Endothelial cell of umbilical vein (primary cell): ENCODE results near the gene VAV3. TPM values are rescaled to one million over a fixed set of nuclear protein-coding genes. Genes with fewer than 3 reads are reported as not detected.

Source experiments
- BruUV-seq: library from RNA; stranded (reverse); fragments of 400-500 nt; replicated peaks from 2 replicates; lab custom pipeline; 2021; lab: Mats Ljungman, UMichigan
- CTCF ChIA-PET: fragments of 300-600, 350-600 bp; sonication (Branson Sonifier 250); formaldehyde crosslinking; loops from one replicate; lab custom pipeline; 2021; ENCODE audit warnings: antibody characterized with exemption, inconsistent platforms; lab: Charles Lee
- POLR2A ChIA-PET: fragments of 300-600, 350-600 bp; sonication (Branson Sonifier 250); formaldehyde crosslinking; loops from one replicate; lab custom pipeline; 2021; ENCODE audit warnings: antibody characterized with exemption, inconsistent platforms; lab: Charles Lee
- DNase-seq: peaks from one replicate; pipeline ENCODE4 v3.0.0-alpha.2; 2011; ENCODE audit warnings: low read depth, low spot score
- FAIRE-seq: peaks from 2 replicates; lab custom pipeline; 2011; peaks lifted over from hg19 to GRCh38; lab: Jason Lieb, UNC
- H2AFZ ChIP-seq: 2 replicates; pipeline ENCODE4 v1.6.0; 2012; ENCODE audit warnings: low read depth, low read length, control low read depth, inconsistent platforms
- H3K27ac ChIP-seq: 2 replicates; pipeline ENCODE4 v1.5.1; 2011; ENCODE audit warnings: low read depth, mild to moderate bottlenecking, control low read depth, low read length, moderate library complexity; ENCODE audit not compliant: insufficient read depth
- H3K27me3 ChIP-seq, 2 experiments: 2 replicates each; pipeline versions ENCODE4 v1.6.0 to v1.6.1; 2011; ENCODE audit warnings: low read length in 2 of 2, mixed read lengths in 1 of 2; ENCODE audit not compliant: control insufficient read depth in 2 of 2, insufficient read depth in 2 of 2
- H3K36me3 ChIP-seq, 2 experiments: 2 replicates in 1 of 2; 3 replicates in 1 of 2; pipeline ENCODE4 v1.5.1; 2011; ENCODE audit warnings: low read length in 2 of 2, mild to moderate bottlenecking in 1 of 2, moderate library complexity in 1 of 2; ENCODE audit not compliant: control insufficient read depth in 2 of 2, insufficient read depth in 2 of 2; ENCODE audit errors: extremely low read depth in 1 of 2
- H3K4me1 ChIP-seq: 3 replicates; pipeline ENCODE4 v1.5.1; 2011; ENCODE audit warnings: mild to moderate bottlenecking, low read length; ENCODE audit not compliant: control insufficient read depth, insufficient read depth; ENCODE audit errors: extremely low read depth
- H3K4me2 ChIP-seq: 2 replicates; pipeline ENCODE4 v1.6.1; 2011; ENCODE audit warnings: low read length, control low read depth, mixed read lengths; ENCODE audit not compliant: insufficient read depth
- H3K4me3 ChIP-seq, 3 experiments: fragments of 200-600 bp in 1 of 3; sonication (generic), shearing (Covaris generic) in 1 of 3; replicated peaks in 1 of 3; 2 replicates each; pipeline ENCODE4 v1.5.1; 2011 to 2016; ENCODE audit warnings: control low read depth in 3 of 3, low read length in 3 of 3, mild to moderate bottlenecking in 2 of 3, inconsistent platforms in 1 of 3, low read depth in 1 of 3, moderate library complexity in 1 of 3; ENCODE audit not compliant: insufficient read depth in 1 of 3
- H3K79me2 ChIP-seq: 2 replicates; pipeline ENCODE4 v1.6.0; 2012; ENCODE audit warnings: low read length, inconsistent platforms; ENCODE audit not compliant: control insufficient read depth, insufficient read depth
- H3K9ac ChIP-seq: replicated peaks from 2 replicates; pipeline ENCODE3; 2011; ENCODE audit warnings: low read length, control low read depth; ENCODE audit not compliant: insufficient read depth; ENCODE audit errors: extremely low read depth
- H3K9me1 ChIP-seq: replicated peaks from 3 replicates; pipeline ENCODE4 v1.6.0; 2011; ENCODE audit warnings: mild to moderate bottlenecking, low read length; ENCODE audit not compliant: control insufficient read depth, insufficient read depth; ENCODE audit errors: extremely low read depth
- H3K9me3 ChIP-seq: replicated peaks from 2 replicates; pipeline ENCODE4 v1.5.1; 2012; ENCODE audit warnings: low read length, inconsistent platforms; ENCODE audit not compliant: control insufficient read depth, insufficient read depth
- H4K20me1 ChIP-seq: replicated peaks from 2 replicates; pipeline ENCODE3; 2011; ENCODE audit warnings: mild to moderate bottlenecking, low read length; ENCODE audit not compliant: control insufficient read depth, insufficient read depth; ENCODE audit errors: extremely low read depth
- CTCF ChIP-seq, 2 donors: IDR thresholded peaks; 1 replicate in 1 of 2; 2 replicates in 1 of 2; pipeline ENCODE4 v1.5.1; 2011; ENCODE audit warnings: low read length in 2 of 2, mild to moderate bottlenecking in 2 of 2, moderate library complexity in 2 of 2, control low read depth in 1 of 2, inconsistent platforms in 1 of 2, low read depth in 1 of 2; ENCODE audit not compliant: insufficient read depth in 1 of 2; ENCODE audit errors: extremely low read depth in 1 of 2
- EZH2 ChIP-seq: IDR thresholded peaks from 2 replicates; pipeline ENCODE4 v1.6.1; 2012; ENCODE audit warnings: borderline replicate concordance, low read depth, mild to moderate bottlenecking, moderate library complexity, low read length, inconsistent platforms; ENCODE audit not compliant: severe bottlenecking
- FOS ChIP-seq: IDR thresholded peaks from 2 replicates; pipeline ENCODE4 v1.6.1; 2011; ENCODE audit warnings: mild to moderate bottlenecking, low read length, moderate library complexity, borderline replicate concordance; ENCODE audit not compliant: insufficient read depth
- GATA2 ChIP-seq: IDR thresholded peaks from 2 replicates; pipeline ENCODE4 v1.7.0; 2011; ENCODE audit warnings: low read depth, mild to moderate bottlenecking, moderate library complexity, mixed read lengths, low read length; ENCODE audit not compliant: insufficient read length, insufficient read depth
- JUN ChIP-seq: IDR thresholded peaks from 2 replicates; pipeline ENCODE4 v1.6.1; 2011; ENCODE audit warnings: borderline replicate concordance, low read depth; ENCODE audit not compliant: insufficient read length, insufficient read depth
- MYC ChIP-seq: IDR thresholded peaks from one replicate; pipeline ENCODE4 v1.6.1; 2011; ENCODE audit warnings: mild to moderate bottlenecking, low read depth, low read length
- POLR2A ChIP-seq: IDR thresholded peaks from 2 replicates; pipeline ENCODE4 v1.6.1; 2012; ENCODE audit warnings: low read depth, mild to moderate bottlenecking, control low read depth, low read length
- POLR2AphosphoS5 ChIP-seq: IDR thresholded peaks from 2 replicates; pipeline ENCODE4 v1.6.1; 2012; ENCODE audit warnings: low read depth, mild to moderate bottlenecking, control low read depth, low read length, moderate library complexity; ENCODE audit not compliant: insufficient read depth
- dilution Hi-C: fragments of 300-500 bp; cut with MboI; formaldehyde crosslinking; loops from one replicate; pipeline ENCODE4 v1.15.0; 2019; ENCODE audit warnings: low sequenced_read_pairs; ENCODE audit not compliant: extremely low pct_ligation_motif_present
- intact Hi-C: fragments of 100-400 bp; cut with micrococcal nuclease; formaldehyde crosslinking; loops from one replicate; pipeline ENCODE4 v1.10.0; 2022
- polyA plus RNA-seq, 4 experiments: library from polyadenylated mRNA; depleted of rRNA in 3 of 4; stranded (reverse) in 3 of 4; unstranded in 1 of 4; fragments of >200 nt; gene quantifications; 2 replicates each; pipeline versions ENCODE4 v1.2.1 to v1.2.3, GENCODE V29; 2011 to 2012; ENCODE audit warnings: missing spikeins in 1 of 4
- total RNA-seq: library from RNA; stranded (reverse); gene quantifications from 2 replicates; pipeline ENCODE4 v1.2.3, GENCODE V29; 2021
- TF ChIP-seq, protein P1 (sequence below): IDR thresholded peaks from 2 replicates; pipeline ENCODE4 v1.6.1; 2011; ENCODE audit not compliant: insufficient read depth, insufficient read length

Gene VAV3
- total and polyA plus RNA-seq, 2 donors (not counting 3 experiments of a cell fraction or from before 2014, with no cell fraction given): 0.18 to 1.5 TPM

DNA sequence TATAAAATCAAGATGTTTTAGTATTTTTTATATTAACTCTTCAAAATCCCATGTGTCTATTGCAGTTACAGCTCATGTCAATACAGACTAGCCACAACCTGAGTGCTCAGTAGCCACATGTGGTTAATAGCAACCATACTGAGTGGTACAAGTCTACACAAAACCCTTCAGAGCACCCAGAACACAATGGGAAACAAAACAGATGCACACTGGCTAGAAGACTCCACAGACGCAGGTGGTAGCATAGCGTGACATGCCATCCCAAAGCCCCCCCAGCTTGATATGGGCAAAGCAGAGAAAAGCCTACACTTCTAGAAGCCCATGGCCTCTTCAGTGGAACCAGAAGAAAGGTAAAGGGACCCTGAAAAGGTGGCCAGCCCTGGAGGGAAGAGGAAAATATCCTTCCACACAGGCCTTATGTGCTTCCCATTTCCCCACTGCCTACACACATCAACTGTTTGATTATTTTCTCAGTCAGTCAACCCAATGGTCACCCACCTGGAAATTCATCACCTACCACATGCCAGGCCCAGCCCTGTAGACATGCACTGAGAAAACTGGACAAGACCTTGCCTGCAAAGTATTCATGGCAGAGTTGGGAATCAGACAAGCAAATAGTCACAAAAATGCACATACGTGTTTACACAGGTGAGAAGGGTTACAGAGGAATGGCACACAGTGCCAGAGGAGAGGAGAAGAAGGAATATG is 175.0 kb downstream of the VAV3 start:
- H3K4me1 ChIP-seq: no peaks in the 10 kb centered on the region
- no peaks in the 10 kb centered on the region for H3K36me3 ChIP-seq
- no peak for DNase-seq
- TF ChIP-seq GATA2 (no peak), JUN (no peak), POLR2A (no peak), CTCF (IDR thresholded peaks at IDR 0.05; ENCODE audit: extremely low read depth in 1 of 2, insufficient read depth in 1 of 2, low read depth in 1 of 2, low read length in 2 of 2) (no peak), MYC (no peak), EZH2 (no peak), FOS (no peak), POLR2AphosphoS5 (no peak)
- TF ChIP-seq, protein P1, sequence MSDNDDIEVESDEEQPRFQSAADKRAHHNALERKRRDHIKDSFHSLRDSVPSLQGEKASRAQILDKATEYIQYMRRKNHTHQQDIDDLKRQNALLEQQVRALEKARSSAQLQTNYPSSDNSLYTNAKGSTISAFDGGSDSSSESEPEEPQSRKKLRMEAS: no peak
- H2AFZ ChIP-seq: no peak overlapping the region
- CTCF ChIA-PET: interaction anchor here (7.2 kb wide), 1 partner anchor 8 kb away, joined by 47 read pairs; no protein-coding TSS in a partner anchor
- no peaks in the 10 kb centered on the region for H4K20me1 ChIP-seq
- no peaks in the 10 kb centered on the region for H3K9me3 ChIP-seq
- intact Hi-C loops (no loop called here), dilution Hi-C loops (no loop called here)
- H3K9ac ChIP-seq: no peak overlapping the region
- no peak overlapping the region for H3K4me3 ChIP-seq
- H3K4me2 ChIP-seq: no peak overlapping the region
- POLR2A ChIA-PET: no interaction called here
- no peaks in the 10 kb centered on the region for H3K79me2 ChIP-seq
- no peaks in the 10 kb centered on the region for H3K9me1 ChIP-seq
- no peak for FAIRE-seq
- no TSS peak for BruUV-seq
- H3K27me3 ChIP-seq: peaks cover 0 to 5% of the 10 kb centered on the region in 2 experiments
- H3K27ac ChIP-seq: no peak overlapping the region
